CD8-positive, alpha-beta memory T cell (primary cell): ENCODE results near the gene TMEM135. TPM values are rescaled to one million over a fixed set of nuclear protein-coding genes. Genes with fewer than 3 reads are reported as not detected.

Source experiments
- CTCF ChIA-PET: fragments of 350-600 bp; sonication (Branson Sonifier 250); formaldehyde crosslinking; loops from one replicate; lab custom pipeline; 2021; ENCODE audit warnings: antibody characterized with exemption; lab: Charles Lee
- POLR2A ChIA-PET: fragments of 350-600 bp; sonication (Branson Sonifier 250); formaldehyde crosslinking; loops from one replicate; lab custom pipeline; 2021; ENCODE audit warnings: antibody characterized with exemption; lab: Charles Lee
- DNase-seq, 5 donors: peaks; one replicate each; pipeline versions ENCODE4 v3.0.0 to v3.0.0-alpha.2; 2020 to 2022; ENCODE audit warnings: mixed read lengths in 1 of 5
- H3K27ac ChIP-seq: one replicate; pipeline ENCODE4 v1.7.0; 2013; ENCODE audit warnings: low read depth, mild to moderate bottlenecking, low read length, moderate library complexity
- H3K27me3 ChIP-seq: 2 replicates; pipeline ENCODE4 v1.7.0; 2013; ENCODE audit warnings: low read length, mild to moderate bottlenecking; ENCODE audit not compliant: insufficient read depth, poor library complexity, severe bottlenecking
- H3K36me3 ChIP-seq: 2 replicates; pipeline ENCODE4 v1.7.0; 2013; ENCODE audit warnings: mild to moderate bottlenecking, low read length, moderate library complexity; ENCODE audit not compliant: insufficient read depth
- H3K4me1 ChIP-seq: 2 replicates; pipeline ENCODE4 v1.7.0; 2013; ENCODE audit warnings: mild to moderate bottlenecking, low read length, moderate library complexity; ENCODE audit not compliant: insufficient read depth
- H3K4me3 ChIP-seq: 2 replicates; pipeline ENCODE4 v1.7.0; 2013; ENCODE audit warnings: mild to moderate bottlenecking, low read length
- H3K9me3 ChIP-seq: 2 replicates; pipeline ENCODE4 v1.7.0; 2013; ENCODE audit warnings: mild to moderate bottlenecking, low read length
- H3K27ac Mint-ChIP-seq, 8 donors: one replicate each; pipeline ENCODE4 v1.8.0; 2020 to 2021; ENCODE audit warnings: mixed read lengths in 8 of 8, mild to moderate bottlenecking in 6 of 8, inconsistent platforms in 3 of 8, moderate library complexity in 3 of 8
- H3K27me3 Mint-ChIP-seq, 2 donors: one replicate each; pipeline ENCODE4 v1.8.0; 2020 to 2021; ENCODE audit warnings: mixed read lengths in 2 of 2, mild to moderate bottlenecking in 1 of 2, moderate library complexity in 1 of 2
- H3K36me3 Mint-ChIP-seq, 3 donors: one replicate each; pipeline ENCODE4 v1.8.0; 2020 to 2021; ENCODE audit warnings: mixed read lengths in 3 of 3, inconsistent platforms in 1 of 3, mild to moderate bottlenecking in 1 of 3
- H3K4me1 Mint-ChIP-seq, 3 donors: one replicate each; pipeline ENCODE4 v1.8.0; 2020 to 2021; ENCODE audit warnings: mixed read lengths in 3 of 3, inconsistent platforms in 1 of 3, mild to moderate bottlenecking in 1 of 3
- H3K4me3 Mint-ChIP-seq, 7 donors: one replicate each; pipeline ENCODE4 v1.8.0; 2020 to 2021; ENCODE audit warnings: mixed read lengths in 7 of 7, mild to moderate bottlenecking in 6 of 7, moderate library complexity in 4 of 7, inconsistent platforms in 2 of 7
- H3K9me3 Mint-ChIP-seq, 5 donors: one replicate each; pipeline ENCODE4 v1.8.0; 2020 to 2022; ENCODE audit warnings: mixed read lengths in 5 of 5, mild to moderate bottlenecking in 3 of 5, moderate library complexity in 2 of 5, inconsistent platforms in 1 of 5
- polyA plus RNA-seq: library from polyadenylated mRNA; unstranded; fragments of 300-500 nt; fragmentation: Illumina TruSeq; gene quantifications from one replicate; pipeline ENCODE4 v1.2.3, GENCODE V29; 2021
- total RNA-seq, 2 experiments: library from RNA; stranded (reverse); gene quantifications; one replicate each; pipeline ENCODE4 v1.2.3, GENCODE V29; 2021

TMEM135 gene
- total and polyA plus RNA-seq, 3 experiments from 2014 or later, result 5.9 to 18.8 (median 12.9) TPM

GRCh38 chr11:87061766-87062165 is 24.0 kb downstream of the TMEM135 start:
- H3K4me3 ChIP-seq, result no peak overlapping the region
- Mint-ChIP-seq H3K36me3 (peaks cover 0 to 3% (median 2%) of the 10 kb centered on the region in 3 donors), H3K4me1 (peaks cover 27 to 42% (median 40%) of the 10 kb centered on the region in 3 donors), H3K9me3 (no peaks in the 10 kb centered on the region), H3K27ac (peak overlapping the region in 2 of 8 donors; percentile 13 to 15), H3K4me3 (no peak overlapping the region), H3K27me3 (no peaks in the 10 kb centered on the region)
- ChIA-PET CTCF (no interaction called here), POLR2A (no interaction called here)
- no peak for DNase-seq
- H3K27ac ChIP-seq, result no peak overlapping the region
- H3K4me1 ChIP-seq, result no peaks in the 10 kb centered on the region
- H3K27me3 ChIP-seq, result no peaks in the 10 kb centered on the region
- no peaks in the 10 kb centered on the region for H3K9me3 ChIP-seq
- H3K36me3 ChIP-seq, result no peaks in the 10 kb centered on the region

DNA sequence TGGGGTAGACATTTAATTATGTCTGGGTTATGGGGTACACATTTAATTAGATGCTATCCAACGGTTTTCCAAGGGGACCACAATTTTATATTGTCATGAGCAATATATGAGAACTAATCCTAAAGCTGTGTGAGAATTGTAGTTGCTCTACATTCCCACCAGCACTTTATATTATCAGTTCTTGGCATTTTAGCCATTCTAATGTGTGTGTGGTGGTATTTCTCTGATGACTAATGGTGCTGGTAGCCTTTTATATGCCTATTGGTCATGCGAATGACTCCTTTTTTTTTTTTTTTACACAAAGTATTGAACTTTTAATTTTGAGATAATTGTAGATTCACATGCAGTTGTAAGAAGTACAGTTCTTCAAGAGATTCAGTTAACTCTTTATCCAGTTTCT is 26.2 kb downstream of the TMEM135 start:
- CTCF ChIA-PET, result interaction anchor here (1.2 kb wide), 1 partner anchor 18 kb away, joined by 3 read pairs; no protein-coding TSS in a partner anchor

GRCh38 chr11:87072787-87073186 is 35.1 kb downstream of the TMEM135 start:
- ChIA-PET POLR2A (no interaction called here), CTCF (no interaction called here)
- no peak overlapping the region for H3K4me3 Mint-ChIP-seq
- Histone ChIP-seq H3K4me1 (no peaks in the 10 kb centered on the region), H3K9me3 (no peaks in the 10 kb centered on the region), H3K27me3 (no peaks in the 10 kb centered on the region), H3K4me3 (no peak overlapping the region), H3K36me3 (no peaks in the 10 kb centered on the region), H3K27ac (no peak overlapping the region)
- no peaks in the 10 kb centered on the region for H3K9me3 Mint-ChIP-seq
- no peak for DNase-seq
- peaks cover 6 to 45% (median 7%) of the 10 kb centered on the region in 3 donors for H3K36me3 Mint-ChIP-seq
- no peaks in the 10 kb centered on the region for H3K4me1 Mint-ChIP-seq
- no peaks in the 10 kb centered on the region for H3K27me3 Mint-ChIP-seq
- H3K27ac Mint-ChIP-seq, result no peak overlapping the region

More for the DNA sequence above, 26.2 kb downstream of the TMEM135 start:
- peaks cover 22 to 37% (median 32%) of the 10 kb centered on the region in 3 donors for H3K4me1 Mint-ChIP-seq
- H3K27ac ChIP-seq, result no peak overlapping the region
- H3K27ac Mint-ChIP-seq, result no peak overlapping the region
- H3K4me3 Mint-ChIP-seq, result no peak overlapping the region
- no peaks in the 10 kb centered on the region for H3K9me3 ChIP-seq
- DNase-seq, result no peak
- H3K36me3 ChIP-seq, result no peaks in the 10 kb centered on the region
- POLR2A ChIA-PET, result no interaction called here
- no peaks in the 10 kb centered on the region for H3K27me3 ChIP-seq
- H3K4me3 ChIP-seq, result no peak overlapping the region
- H3K4me1 ChIP-seq, result no peaks in the 10 kb centered on the region
- no peaks in the 10 kb centered on the region for H3K9me3 Mint-ChIP-seq
- H3K27me3 Mint-ChIP-seq, result no peaks in the 10 kb centered on the region
- peaks cover 0 to 3% (median 2%) of the 10 kb centered on the region in 3 donors for H3K36me3 Mint-ChIP-seq

DNA sequence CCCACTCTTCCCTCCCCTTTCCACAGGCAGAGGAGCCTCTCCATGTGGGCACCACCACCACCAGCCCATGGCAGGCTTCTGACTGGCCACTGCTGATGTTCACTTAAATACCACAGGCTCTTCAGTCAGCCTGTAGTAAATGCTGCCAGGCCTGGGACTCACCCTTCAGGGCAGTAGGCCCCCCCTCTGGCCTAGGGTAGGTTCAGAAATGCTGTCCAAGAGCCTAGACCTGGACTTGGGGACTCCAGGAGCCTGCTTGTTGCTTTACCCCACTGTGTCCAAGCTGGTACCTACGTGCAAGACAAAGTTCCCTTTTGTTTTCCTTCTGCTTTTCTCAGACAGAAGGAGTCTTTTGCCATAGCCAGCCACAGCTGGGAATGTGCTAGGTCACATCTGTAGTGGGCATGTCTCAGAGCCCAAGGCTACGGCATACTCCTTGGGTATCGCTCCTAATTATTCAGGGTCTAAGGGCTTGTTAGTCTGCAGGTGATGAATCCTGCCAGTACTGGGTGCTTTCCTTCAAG is 38.6 kb downstream of the TMEM135 start:
- CTCF ChIA-PET, result no interaction called here
- POLR2A ChIA-PET, result interaction anchor here (0.5 kb wide), 1 partner anchor 10 kb away, joined by 4 read pairs; no protein-coding TSS in a partner anchor
- Histone ChIP-seq H3K9me3 (no peaks in the 10 kb centered on the region), H3K4me3 (no peak overlapping the region), H3K4me1 (no peaks in the 10 kb centered on the region), H3K27ac (no peak overlapping the region), H3K36me3 (no peaks in the 10 kb centered on the region), H3K27me3 (no peaks in the 10 kb centered on the region)
- Mint-ChIP-seq H3K4me1 (peaks cover 6 to 13% (median 10%) of the 10 kb centered on the region in 3 donors), H3K36me3 (peaks cover 6 to 30% (median 8%) of the 10 kb centered on the region in 3 donors), H3K4me3 (no peak overlapping the region), H3K27me3 (no peaks in the 10 kb centered on the region), H3K9me3 (no peaks in the 10 kb centered on the region), H3K27ac (no peak overlapping the region)
- DNase-seq, result no peak

GRCh38 chr11:87076874-87077429 is 39.2 kb downstream of the TMEM135 start:
- Mint-ChIP-seq H3K9me3 (no peaks in the 10 kb centered on the region), H3K27me3 (no peaks in the 10 kb centered on the region), H3K36me3 (peaks cover 6 to 31% (median 8%) of the 10 kb centered on the region in 3 donors), H3K4me3 (no peak overlapping the region), H3K27ac (peak overlapping the region in 2 of 8 donors; percentile 3 to 43), H3K4me1 (peaks cover 11 to 19% (median 16%) of the 10 kb centered on the region in 3 donors)
- Histone ChIP-seq H3K36me3 (no peaks in the 10 kb centered on the region), H3K4me1 (no peaks in the 10 kb centered on the region), H3K27ac (no peak overlapping the region), H3K9me3 (no peaks in the 10 kb centered on the region), H3K27me3 (no peaks in the 10 kb centered on the region), H3K4me3 (no peak overlapping the region)
- ChIA-PET POLR2A (interaction anchor here (0.5 kb wide), 1 partner anchor 10 kb away, joined by 4 read pairs; no protein-coding TSS in a partner anchor), CTCF (no interaction called here)
- DNase-seq, result no peak

DNA sequence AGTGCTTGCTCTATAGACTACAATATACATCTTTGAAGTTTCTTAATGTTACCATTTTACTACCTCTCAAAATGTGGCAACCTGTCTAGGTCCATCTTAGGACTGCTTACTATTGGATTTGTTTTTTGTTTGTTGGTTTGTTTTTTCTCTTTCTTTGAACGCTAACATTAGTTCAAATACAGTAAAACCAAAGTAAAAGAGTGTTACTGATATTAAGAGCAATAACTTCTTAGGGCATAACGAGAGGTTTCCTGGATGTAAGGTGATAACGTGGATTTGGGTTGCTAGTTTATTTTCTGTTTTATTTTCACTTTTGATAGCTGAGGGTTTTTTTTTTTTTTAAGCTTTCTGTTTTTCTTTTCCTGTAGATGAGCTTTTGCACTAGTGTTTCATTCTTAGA is 43.6 kb downstream of the TMEM135 start:
- Mint-ChIP-seq H3K4me3 (peak overlapping the region; percentile 83 to 91 (median 86)), H3K27me3 (no peaks in the 10 kb centered on the region), H3K36me3 (peaks cover 11 to 13% (median 12%) of the 10 kb centered on the region in 3 donors), H3K9me3 (no peaks in the 10 kb centered on the region), H3K27ac (peak overlapping the region; percentile 81 to 98 (median 94)), H3K4me1 (peaks cover 19 to 31% (median 31%) of the 10 kb centered on the region in 3 donors)
- no peaks in the 10 kb centered on the region for H3K9me3 ChIP-seq
- ChIA-PET CTCF (interaction anchor here (0.9 to 1.1 kb wide), 2 partner anchors 16 to 35 kb away, joined by 3 read pairs; no protein-coding TSS in a partner anchor), POLR2A (interaction anchor here (0.6 to 1.3 kb wide), 2 partner anchors 11 to 44 kb away, joined by 3 to 6 read pairs; partner anchors contain the start of gene TMEM135)
- H3K4me3 ChIP-seq, result peak overlapping the region; percentile 60
- peaks cover 4% of the 10 kb centered on the region for H3K4me1 ChIP-seq
- no peaks in the 10 kb centered on the region for H3K27me3 ChIP-seq
- DNase-seq, result peak in 2 of 5 donors; percentile 2 to 20
- peak overlapping the region; percentile 27 for H3K27ac ChIP-seq
- no peaks in the 10 kb centered on the region for H3K36me3 ChIP-seq

GRCh38 chr11:87082590-87082989 is 44.9 kb downstream of the TMEM135 start:
- Histone ChIP-seq H3K9me3 (no peaks in the 10 kb centered on the region), H3K36me3 (no peaks in the 10 kb centered on the region), H3K27me3 (no peaks in the 10 kb centered on the region), H3K4me1 (peaks cover 4% of the 10 kb centered on the region), H3K27ac (no peak overlapping the region), H3K4me3 (no peak overlapping the region)
- no peak for DNase-seq
- peaks cover 9 to 15% (median 10%) of the 10 kb centered on the region in 3 donors for H3K36me3 Mint-ChIP-seq
- no peaks in the 10 kb centered on the region for H3K9me3 Mint-ChIP-seq
- H3K27me3 Mint-ChIP-seq, result no peaks in the 10 kb centered on the region
- peak overlapping the region in 1 of 7 donors; percentile 14 for H3K4me3 Mint-ChIP-seq
- H3K4me1 Mint-ChIP-seq, result peaks cover 19 to 31% (median 31%) of the 10 kb centered on the region in 3 donors
- ChIA-PET POLR2A (no interaction called here), CTCF (interaction anchor here (1.1 to 1.3 kb wide), 2 partner anchors 15 to 18 kb away, joined by 3 read pairs; no protein-coding TSS in a partner anchor)
- no peak overlapping the region for H3K27ac Mint-ChIP-seq

GRCh38 chr11:87083029-87083428 is 45.3 kb downstream of the TMEM135 start:
- H3K9me3 ChIP-seq, result no peaks in the 10 kb centered on the region
- H3K27me3 ChIP-seq, result no peaks in the 10 kb centered on the region
- peaks cover 4% of the 10 kb centered on the region for H3K4me1 ChIP-seq
- ChIA-PET POLR2A (no interaction called here), CTCF (interaction anchor here (1.3 kb wide), 1 partner anchor 19 kb away, joined by 3 read pairs; no protein-coding TSS in a partner anchor)
- H3K4me1 Mint-ChIP-seq, result peaks cover 19 to 31% (median 31%) of the 10 kb centered on the region in 3 donors
- H3K4me3 Mint-ChIP-seq, result peak overlapping the region in 2 of 7 donors; percentile 4 to 14
- H3K36me3 Mint-ChIP-seq, result peaks cover 8 to 13% (median 8%) of the 10 kb centered on the region in 3 donors
- no peak overlapping the region for H3K27ac ChIP-seq
- no peak overlapping the region for H3K4me3 ChIP-seq
- H3K27me3 Mint-ChIP-seq, result no peaks in the 10 kb centered on the region
- H3K36me3 ChIP-seq, result no peaks in the 10 kb centered on the region
- peak overlapping the region in 3 of 8 donors; percentile 1 to 44 (median 29) for H3K27ac Mint-ChIP-seq
- no peaks in the 10 kb centered on the region for H3K9me3 Mint-ChIP-seq
- no peak for DNase-seq
